Stimulated activated CD4-positive, alpha-beta T cell treated with anti-CD3 and anti-CD28 coated beads, Interleukin-2, amount 100 ng/mL, for 4 hours (primary cell): ENCODE data around the gene NEAT1.

ENCODE experiments used
- DNase-seq: peaks from one replicate; pipeline ENCODE4 v3.0.0-alpha.2; 2020; ENCODE audit warnings: low read depth

NEAT1 gene

DNA sequence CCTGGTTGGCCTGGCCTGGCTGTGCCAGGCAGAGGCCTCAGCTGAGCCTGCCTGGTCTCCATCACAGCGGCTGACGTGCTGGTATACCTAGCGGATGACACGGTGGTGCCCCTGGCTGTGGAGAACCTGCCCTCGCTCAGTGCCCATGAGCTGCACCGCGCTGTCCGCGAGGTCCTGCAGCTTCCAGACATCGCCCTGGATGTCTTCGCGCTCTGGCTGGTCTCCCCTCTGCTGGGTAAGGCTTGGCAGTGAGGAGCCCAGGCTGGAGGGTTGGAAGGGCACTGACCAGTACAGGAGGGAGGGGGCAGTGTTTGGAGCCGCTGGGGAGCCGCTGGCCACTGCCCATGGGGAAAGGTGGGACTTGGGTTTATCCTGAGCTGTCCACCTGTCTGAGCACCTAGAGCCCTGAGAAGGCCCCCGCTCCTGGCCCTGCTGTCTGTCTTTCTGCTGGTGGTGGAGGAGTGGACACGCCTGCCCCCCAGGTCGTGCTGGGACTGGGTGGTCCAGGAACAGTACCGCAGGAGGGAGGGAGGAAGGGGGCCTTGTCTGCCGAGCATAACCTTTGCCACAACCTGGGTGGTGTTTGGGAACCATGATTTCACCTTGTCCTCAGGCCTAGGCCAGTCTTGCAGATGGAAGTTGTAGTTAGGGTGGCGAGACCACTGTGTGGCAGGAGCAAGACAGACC lies 33.2 kb upstream of the NEAT1 start:
- no peak for DNase-seq

DNA sequence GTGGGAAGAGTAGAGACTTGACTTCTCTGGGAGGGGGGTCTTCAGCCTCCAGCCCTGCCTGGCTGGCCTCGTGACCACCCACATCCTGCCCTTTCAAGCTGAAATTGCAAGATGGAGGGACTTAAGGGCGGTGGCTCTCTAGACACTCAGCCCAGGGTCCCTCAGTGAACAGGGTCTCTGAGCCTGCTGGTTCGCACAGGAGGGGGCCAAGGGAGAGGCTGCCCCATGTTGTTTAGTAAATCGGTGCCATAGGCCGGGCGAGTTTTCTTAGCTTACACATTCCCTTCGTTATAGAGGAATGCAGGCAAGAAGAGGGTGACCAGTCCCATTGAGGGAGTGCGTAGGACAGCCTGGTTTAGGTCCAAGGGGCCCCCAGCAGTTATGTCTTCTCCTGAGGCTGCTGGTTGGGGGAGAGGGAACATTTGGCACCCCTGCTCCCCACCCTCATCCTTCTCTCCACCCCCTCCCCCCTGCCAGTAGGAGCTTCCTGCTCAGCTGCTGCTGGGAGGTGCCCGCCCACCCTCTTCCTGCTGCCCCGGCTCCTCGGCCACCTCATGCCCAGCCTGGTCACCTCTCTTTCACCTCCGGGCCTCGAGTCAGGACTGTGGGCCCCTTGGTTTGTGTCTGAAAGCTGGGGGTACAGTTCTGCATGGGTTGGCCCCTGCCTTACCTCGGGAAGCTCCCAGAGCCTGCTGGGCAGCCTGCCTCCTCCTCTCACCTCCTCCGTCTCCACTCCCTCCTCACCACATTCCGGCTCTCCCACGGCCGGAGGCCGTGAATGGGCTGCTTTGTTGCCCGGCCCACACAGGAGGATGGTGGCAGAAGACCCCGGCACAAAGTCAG lies 32.3 kb upstream of the NEAT1 start:
- no peak for DNase-seq

DNA sequence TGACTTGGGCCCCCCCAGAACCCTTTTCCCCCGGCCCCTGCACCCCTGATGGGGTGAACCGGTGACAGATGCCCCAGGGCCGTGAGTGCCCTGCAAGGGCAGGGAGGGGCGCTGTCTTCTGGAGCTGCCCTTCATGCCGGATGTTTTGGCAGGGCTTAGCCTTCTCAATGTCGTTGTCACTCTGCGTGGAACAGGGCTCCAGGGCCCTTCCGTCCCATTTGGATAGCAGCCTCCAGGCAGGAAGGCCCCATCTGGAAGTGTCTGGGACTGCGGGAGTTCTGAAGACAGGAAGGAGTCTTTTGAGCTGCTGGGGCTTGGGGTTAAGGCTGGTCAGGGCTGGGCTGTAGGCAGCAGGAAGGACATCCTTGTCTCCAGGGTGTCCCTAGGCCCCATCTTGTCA lies 31.6 kb upstream of the NEAT1 start:
- DNase-seq = no peak

DNA sequence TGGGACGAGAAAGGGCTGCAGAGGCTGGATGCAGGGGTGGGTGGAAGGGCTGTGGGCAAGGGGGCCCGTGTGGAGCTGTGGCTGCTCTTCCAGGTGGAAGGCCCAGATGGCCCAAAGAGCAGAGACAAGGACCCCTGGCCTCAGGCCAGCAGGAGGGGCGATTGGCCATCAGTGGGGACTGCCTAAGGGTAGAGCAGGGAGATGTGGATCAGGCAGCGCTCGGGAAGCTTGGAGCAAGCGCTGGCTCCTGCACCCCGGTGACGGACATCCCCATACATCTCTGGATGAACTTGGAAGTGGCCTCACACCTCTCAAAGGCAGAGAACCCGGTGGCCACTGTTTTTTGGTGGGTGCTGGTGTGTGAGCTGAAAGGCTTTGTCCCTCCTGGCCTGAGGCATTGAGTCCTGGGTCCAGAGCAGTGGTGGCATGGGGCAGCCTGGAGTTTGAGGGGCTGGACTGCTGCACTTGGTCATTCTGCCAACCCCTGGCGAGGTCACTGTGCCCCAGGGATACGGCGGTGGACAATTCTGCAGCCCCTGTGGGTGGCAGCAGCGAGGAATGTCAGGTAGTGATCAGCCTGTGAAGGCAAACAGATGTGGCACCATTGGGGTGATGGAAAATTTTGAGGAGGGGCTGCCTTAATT lies 30.3 kb upstream of the NEAT1 start:
- DNase-seq = no peak

DNA sequence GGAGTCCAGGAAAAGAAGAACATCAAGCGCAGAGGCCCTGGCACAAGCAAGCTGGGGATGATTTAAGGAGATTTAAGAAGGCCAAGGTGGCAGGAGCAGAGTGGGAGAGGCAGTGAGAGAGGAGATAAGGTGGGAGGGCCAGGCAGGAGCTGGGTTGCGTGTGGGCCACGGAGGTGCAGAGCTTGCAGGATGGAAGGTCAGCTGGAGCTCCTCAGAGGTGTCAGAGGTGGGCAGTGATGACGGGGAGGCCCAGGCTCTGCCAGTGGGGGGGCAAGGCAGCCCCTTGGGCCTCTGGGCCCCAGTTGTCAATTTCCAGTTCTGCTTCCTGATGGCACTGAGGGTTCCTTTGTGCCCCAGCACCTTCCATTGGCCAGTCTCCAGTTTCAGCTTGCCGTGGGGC lies 29.7 kb upstream of the NEAT1 start:
- no peak for DNase-seq

DNA sequence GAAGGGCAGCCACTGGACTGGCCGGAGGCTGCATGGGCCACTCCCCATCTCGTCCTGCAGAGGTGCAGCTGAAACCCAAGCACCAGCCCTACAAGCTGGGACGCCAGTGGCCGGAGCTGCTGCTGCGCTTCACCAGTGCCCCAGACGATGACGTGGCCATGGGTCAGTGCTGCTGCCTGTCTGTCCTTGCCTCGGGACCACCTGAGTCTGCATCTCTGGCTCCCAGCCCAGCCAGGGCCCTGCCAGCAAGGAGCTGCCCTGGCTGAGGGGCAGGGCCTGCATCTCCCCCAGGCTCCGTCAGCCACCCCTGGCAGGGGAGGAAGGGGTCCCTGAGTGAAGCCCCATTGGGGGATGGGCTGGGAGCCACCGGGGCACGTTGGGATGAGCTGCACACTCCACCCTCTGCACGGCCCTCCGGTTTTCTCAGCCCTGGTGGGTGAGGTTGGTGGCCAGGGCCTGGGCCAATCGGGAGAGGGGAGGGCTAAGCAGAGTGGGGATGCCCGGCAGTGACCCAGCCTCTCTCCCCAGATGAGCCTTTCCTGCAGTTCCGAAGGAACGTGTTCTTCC lies 29.0 kb upstream of the NEAT1 start:
- DNase-seq = no peak

DNA sequence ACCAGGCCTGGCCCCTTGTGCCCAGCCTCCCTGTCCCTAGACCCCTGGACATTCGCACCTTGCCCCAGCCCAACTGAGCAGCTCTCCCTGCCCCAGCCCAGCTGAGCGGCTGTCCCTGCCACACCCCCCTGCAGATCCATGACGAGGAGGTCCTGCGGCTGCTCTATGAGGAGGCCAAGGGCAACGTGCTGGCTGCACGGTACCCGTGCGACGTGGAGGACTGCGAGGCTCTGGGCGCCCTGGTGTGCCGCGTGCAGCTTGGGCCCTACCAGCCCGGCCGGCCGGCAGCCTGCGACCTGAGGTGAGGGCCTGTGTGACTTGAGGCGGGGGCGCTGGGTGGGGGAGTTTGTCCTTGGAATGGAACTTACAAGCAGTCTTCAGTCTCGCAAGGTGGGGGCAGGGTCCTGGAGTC lies 28.5 kb upstream of the NEAT1 start:
- no peak for DNase-seq

DNA sequence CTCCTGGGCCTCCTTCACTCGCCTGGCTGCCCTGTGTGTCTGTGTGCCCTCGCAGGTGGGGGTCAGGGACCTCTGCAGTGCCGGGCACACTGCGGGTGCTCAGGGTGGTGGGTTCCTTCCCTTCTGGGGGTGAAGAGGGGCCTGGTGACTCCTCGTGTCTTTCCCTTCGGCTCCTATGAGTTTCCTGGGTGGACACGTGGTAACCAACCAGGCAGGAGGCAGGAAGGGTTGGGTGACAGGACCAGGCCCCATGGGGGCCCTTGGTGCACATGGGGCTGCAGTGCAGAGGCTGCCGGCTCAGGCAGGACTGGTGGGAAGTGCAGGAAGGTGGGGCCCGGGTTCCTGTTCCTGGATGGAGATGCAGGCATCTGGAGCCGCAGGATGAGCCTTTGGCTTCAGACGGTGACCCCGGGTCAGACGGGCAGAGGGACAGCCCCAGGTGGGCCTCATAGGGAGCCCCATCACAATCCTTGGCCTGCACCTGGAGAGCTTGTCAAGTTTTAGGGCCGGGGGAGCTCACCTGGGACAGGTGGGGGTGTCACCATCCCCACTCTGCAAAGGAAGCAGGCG lies 26.6 kb upstream of the NEAT1 start:
- no peak for DNase-seq

DNA sequence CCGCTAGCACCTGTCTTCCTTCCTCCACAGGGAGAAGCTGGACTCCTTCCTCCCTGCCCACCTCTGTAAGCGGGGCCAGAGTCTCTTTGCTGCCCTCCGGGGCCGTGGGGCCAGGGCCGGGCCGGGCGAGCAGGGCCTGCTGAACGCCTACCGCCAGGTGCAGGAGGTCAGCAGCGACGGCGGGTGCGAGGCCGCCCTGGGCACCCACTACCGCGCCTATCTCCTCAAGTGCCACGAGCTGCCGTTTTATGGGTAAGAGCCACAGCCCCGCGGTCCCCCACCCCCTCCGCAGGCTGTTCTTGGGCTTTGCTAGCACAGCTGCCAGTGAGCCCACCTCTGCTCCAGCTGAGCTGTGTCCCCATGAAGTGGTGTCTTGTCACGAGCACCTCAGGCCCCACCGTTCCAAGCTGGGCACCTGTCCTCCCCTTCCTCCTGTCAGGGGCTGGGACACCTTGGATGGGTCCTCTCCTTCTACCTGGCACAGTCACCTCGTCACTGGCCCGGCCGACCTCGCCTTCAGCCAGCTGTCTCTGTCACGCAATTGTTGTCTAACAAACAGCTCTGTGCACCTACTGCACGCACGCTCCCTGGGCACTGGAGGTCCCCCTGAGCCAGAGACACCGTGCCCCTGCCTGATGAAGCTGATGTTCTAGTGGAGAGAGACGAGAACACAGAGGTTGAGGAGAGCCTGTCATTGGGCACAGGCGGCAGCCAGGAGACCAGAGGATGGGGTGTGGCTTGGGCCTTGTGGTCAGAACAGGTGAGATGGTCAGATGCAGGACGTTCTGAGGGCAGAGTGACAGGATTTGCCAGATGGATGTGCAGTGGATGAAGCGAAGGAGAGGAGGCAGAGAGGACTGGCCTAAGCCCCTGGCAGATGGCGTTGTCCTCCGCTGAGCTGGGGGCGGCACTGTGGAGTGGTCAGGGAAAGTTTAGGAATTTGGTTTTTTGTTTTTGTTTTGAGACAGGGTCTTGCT lies 25.5 kb upstream of the NEAT1 start:
- no peak for DNase-seq

DNA sequence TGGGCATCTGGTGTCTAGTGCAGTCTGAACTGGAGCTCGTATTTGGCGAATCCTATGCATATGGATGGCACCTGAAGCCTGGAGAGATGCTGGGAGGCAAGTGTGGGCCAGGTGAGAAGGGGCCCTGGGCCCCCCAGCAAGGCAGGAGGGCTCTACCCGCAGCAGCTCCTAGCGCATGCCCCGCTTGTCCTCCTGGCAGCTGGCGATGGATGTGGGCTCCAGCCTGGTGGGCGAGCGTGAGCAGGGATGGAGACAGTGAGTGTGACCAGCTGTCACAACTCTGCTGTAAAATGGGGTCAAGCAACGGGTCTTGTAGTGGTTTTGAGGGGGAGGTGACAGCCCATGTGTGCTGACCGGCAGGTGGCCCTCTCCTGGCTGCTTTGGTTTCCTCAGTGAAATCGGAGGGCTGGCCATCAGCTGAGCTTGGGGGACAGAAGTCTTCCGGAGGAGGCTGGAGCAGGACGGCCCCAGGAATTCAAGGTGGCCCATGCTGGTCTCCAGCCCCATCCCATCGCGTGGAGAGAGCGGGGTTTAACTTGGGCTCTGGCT lies 24.2 kb upstream of the NEAT1 start:
- no peak for DNase-seq

DNA sequence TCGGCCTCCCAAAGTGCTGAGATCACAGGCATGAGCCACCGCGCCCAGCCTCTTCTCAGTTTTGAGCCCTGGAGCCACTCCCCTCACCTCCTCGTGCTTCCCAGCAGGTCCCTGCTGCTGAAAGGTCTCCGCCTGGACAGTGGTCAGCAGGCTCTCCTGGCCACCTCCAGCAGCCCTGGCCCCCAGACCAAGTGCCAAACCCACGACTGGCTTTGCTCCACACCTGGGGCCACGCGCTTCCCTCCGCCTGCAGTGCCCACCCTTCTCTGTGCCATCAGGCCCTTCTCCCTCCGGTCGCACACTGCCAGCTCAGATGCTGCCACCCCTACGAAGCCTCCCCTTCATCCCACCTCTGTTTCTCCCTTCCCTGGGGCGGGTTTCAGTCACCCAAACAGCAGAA lies 23.3 kb upstream of the NEAT1 start:
- DNase-seq = no peak

DNA sequence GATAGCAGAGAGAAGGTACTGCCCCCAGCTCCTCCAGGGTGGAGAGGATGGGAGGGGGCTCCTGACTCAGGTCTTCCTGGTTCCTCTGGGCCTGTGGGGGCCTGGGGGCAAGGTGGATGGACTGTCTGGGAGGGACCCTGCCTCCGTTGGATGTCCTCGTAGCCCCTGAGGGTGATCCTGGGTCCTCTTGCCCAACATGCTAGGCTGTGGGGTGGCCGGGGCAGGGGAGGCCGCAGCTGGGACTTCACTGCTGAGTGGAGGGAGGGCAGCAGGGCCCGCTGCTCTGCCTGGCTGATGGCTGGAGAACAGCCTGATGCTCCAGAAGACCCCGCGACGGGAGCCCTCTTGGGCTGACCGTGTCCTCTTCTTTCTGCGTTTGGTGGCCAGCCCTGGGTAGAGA lies 22.8 kb upstream of the NEAT1 start:
- no peak for DNase-seq

DNA sequence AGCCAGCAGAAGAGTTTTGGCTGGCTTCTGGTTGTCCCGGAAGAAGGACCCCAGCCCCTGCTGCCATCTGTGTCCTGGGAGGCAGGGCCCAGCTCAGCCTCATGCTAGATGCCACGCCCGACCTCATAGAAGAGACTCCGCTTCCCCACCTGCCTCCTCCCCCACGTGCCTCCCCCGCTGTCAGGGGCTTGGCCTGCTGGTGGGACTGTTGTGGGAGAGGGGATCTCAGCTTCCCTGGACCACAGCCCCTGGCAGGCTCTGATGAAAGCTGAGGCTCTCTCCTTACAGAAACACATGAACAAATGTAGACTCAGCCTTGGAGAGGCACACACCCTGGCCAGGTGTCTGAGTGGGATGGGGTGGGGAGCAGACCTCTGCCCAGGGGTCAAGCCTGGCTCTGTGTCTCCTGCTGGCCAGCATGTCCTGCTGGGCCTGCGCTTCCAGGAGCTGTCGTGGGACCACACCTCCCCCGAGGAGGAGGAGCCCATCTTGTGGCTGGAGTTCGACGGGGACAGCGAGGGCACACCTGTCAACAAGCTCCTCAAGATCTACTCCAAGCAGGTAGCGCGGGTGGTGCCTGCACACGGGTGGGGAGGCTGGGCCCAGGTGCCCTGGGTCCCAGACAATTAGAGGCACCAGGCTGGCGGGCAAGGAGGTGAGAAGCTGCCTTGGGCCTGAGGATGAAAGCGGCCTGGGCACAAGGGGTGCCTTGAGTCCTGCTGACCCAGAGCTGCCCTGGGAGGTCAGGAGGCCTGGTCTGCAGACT lies 22.1 kb upstream of the NEAT1 start:
- DNase-seq = no peak

DNA sequence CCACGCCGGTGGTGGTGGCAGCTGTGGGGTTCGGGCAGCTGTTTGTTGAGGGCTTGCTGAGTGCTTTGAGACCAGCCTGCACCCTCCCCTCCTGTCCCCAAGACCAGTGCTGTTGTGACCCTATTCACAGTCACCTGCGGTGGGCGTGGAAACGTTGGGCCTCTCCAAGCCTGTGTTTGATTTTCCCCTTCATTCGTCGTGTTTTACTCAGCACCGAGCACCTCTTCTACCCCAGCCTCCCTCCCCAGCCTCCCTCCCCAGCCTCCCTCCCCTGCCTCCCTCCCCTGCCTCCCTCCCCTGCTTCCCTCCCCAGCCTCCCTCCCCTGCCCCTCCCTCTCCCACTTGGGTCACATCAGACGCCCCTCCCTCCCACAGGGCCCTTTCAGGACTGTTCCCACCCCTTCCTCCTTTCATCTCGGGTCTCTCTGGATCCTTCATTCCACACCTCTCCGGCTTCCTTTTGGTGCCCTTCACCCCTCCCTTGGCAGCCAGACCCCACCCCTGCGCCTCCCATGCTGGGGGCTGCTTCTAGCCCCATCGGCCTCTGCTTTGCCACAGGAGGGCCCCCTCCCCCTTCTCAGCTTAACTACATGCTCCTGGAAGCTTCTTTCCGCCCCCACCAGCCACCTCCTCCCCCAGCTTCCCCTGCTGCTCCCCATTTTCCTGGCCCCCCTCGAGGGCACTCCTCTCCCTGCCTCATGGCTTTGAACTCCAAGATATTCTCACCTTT lies 21.4 kb upstream of the NEAT1 start:
- no peak for DNase-seq

DNA sequence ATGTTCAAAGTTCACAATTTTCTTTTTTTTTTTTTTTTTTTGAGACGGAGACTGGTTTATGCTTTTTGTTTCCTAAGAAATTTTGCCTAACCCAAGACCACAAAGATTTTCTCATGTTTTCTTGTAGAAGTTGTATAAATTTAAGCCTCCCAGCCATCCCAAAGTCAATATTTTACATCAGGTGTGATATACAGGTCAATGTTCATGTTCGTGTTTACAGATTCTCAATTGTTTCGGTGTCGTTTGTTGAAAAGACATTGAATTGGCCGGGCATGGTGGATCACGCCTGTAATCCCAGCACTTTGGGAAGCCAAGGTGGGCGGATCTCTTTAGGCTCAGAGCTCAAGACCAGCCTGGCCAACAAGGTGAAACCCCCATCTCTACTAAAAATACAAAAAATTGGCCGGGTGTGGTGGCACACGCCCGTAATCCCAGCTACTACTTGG lies 20.8 kb upstream of the NEAT1 start:
- DNase-seq = no peak

DNA sequence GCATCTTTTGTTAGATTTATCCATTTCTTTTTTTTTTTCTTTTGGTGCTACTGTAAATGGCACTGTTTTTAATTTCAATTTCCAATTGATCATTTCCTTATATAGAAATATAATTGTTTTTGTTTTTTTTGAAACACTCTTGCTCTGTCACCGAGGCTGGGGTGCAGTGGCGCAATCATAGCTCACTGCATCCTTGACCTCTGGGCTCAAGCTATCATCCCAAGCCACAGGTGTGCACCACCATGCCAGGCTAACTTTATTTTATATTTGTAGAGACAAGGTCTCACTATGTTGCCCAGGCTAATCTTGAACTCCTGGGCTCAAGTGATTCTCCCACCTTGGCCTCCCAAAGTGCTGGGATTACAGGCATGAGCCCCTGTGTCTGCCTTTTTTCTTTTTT lies 19.8 kb upstream of the NEAT1 start:
- DNase-seq = no peak

DNA sequence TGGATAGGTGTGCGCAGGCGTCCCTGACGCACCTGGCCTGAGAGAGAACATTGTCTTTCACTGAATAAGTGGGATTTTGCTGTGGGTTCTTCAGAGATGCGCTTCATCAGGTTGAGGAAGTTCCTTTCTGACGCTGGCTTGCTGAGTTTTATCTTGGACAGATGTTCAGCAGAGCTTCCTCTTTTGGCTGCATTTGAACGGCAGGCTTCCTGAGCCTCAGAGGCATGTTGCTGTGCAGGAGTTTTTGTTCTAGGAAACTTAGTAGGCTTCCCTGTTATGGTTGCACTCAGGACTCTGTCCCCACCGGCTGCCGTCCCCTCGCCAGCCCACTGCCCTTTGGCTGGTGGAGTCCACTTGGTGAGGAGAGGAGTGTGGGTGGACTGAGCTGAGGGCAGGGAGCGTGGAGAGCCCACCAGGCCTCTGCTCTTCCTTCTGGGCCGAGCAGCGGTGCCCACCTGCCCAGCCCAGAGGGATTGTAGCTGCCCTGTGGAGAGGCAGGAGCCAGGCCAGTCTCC lies 18.9 kb upstream of the NEAT1 start:
- no peak for DNase-seq

DNA sequence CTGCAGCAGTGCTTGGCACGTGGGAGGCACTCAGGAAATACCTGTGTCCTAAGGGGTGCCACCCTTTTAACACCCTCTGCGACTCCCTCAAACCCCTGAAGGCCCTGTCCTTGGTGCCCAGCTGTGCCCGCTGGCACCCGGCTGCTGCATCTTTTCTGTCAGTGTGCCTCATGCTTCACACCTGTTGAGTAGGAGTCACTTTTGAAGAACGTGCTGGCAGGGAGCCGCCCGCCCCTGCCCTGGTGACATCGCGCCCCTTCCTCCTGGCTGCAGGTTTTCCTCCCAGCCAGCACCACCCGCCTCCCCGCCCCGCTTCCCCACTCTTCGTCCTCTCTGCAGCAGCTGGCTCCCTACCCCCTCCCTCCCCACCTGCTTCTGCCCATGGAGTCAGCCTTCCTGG lies 18.4 kb upstream of the NEAT1 start:
- no peak for DNase-seq

DNA sequence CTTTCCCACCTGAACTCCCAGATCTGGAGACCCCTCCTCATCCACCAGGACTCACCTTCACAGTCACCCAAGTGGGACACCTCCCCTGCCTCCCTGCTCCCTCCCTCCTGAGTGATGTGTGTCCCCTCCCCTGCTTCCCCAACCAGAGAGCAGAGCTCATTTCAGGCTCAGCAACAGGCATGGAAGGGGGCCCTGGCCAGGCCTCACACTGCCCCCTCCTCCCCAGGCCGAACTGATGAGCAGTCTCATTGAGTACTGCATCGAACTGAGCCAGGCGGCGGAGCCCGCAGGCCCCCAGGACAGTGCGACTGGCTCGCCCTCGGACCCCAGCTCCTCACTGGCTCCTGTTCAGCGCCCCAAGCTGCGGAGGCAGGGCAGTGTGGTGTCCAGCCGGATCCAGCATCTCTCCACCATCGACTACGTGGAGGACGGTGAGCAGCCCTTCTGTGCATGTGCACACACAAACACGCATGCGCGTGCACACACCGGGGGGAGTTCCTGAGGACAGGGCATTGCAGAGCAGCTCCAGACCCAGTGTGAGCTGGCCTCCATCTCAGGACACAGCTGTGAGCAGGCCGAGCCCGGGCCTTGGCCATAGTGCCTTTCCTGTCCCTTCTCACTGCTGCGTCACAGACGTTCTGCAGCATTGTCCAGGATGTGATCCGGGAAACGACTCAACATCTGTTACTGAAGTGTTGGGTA lies 17.8 kb upstream of the NEAT1 start:
- no peak for DNase-seq
